ENCODE results near the gene CDC40. TPM values are rescaled to one million over a fixed set of nuclear protein-coding genes. Genes with fewer than 3 reads are reported as not detected.

Gene CDC40
- total and polyA plus RNA-seq, 10 of the 15 experiments (the other 5 are each of a cell fraction or from before 2014, with no cell fraction given): 20.1 to 35.5 (median 26.1) TPM

DNA sequence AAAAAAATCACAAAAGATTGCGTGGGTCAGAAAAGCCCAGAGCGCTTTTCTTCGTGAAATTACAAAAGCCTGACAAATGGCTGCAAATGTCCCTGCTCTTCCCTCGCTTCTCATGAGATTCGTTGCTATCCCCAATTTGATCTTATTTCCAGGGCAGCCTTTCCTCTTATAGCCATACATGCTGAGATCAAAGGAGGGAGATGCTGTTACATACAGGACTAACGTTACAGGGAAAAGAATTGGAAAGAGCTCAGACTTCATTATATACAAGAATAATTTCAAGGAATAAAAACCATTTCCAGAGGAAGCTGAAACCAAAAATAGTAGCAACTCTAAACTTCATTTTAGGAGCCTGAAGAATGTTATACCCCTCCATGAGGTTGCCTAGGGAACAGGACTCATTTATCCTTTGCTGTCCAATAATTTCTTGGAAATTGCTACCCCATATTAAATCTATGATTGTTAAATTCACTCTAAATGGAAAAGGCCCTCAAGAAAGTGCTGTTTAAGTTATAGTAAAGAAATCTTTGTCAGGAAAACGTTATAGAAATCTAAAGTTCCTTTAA, 97.0 kb downstream of the CDC40 start:
- Histone ChIP-seq H3K4me3 (no peak overlapping the region), H3K36me3 (ENCODE audit: control insufficient read depth in 2 of 2, insufficient read depth in 2 of 2, low read length in 1 of 2) (no peaks in the 10 kb centered on the region), H3K9ac (ENCODE audit: control insufficient read depth, insufficient read depth, low read length) (no peak overlapping the region), H3K27me3 (replicated peaks in 1 of 2; ENCODE audit: control insufficient read depth in 2 of 2, insufficient read depth in 2 of 2, low read length in 1 of 2) (no peaks in the 10 kb centered on the region), H3K79me2 (ENCODE audit: control insufficient read depth, insufficient read depth, low read length) (no peaks in the 10 kb centered on the region), H3K4me2 (ENCODE audit: control insufficient read depth, insufficient read depth) (no peak overlapping the region), H2AFZ (ENCODE audit: control insufficient read depth, low read depth, low read length) (no peak overlapping the region), H4K20me1 (ENCODE audit: control insufficient read depth, insufficient read depth) (no peaks in the 10 kb centered on the region), H3K9me3 (replicated peaks; ENCODE audit: control insufficient read depth, insufficient read depth, low read length) (no peaks in the 10 kb centered on the region), H3K27ac (ENCODE audit: control insufficient read depth, insufficient read depth) (no peak overlapping the region), H3K4me1 (ENCODE audit: control insufficient read depth, insufficient read depth, low read length) (no peaks in the 10 kb centered on the region)
- DNase-seq (ENCODE audit: low read depth, low spot score): no peak
- ATAC-seq: no peak
- ChIA-PET RAD21 (ENCODE audit: unreplicated experiment) (no interaction called here), CTCF (interaction anchor here (0.7 to 1.2 kb wide), 2 partner anchors 16 to 1397 kb away, joined by 3 read pairs; no protein-coding TSS in a partner anchor), POLR2A (no interaction called here), SMC1A (ENCODE audit: uncharacterized antibody, unreplicated experiment) (no interaction called here)
- WGBS (ENCODE audit: insufficient coverage, insufficient replicate concordance, low lambda C conversion rate, missing lambda C conversion rate): 27% methylated on average over 7 of the region's 7 CpGs
- BruUV-seq (replicated peaks): no TSS peak
- intact Hi-C loops (cut with micrococcal nuclease; ENCODE audit: unreplicated experiment) (no loop called here), in situ Hi-C loops (cut with MboI) (no loop called here)
- no peak for FAIRE-seq
- no peak for TF ChIP-seq NFYB (IDR thresholded peaks at IDR 0.05; ENCODE audit: insufficient read depth, low read depth, low read length)
- TF ChIP-seq, protein P1, sequence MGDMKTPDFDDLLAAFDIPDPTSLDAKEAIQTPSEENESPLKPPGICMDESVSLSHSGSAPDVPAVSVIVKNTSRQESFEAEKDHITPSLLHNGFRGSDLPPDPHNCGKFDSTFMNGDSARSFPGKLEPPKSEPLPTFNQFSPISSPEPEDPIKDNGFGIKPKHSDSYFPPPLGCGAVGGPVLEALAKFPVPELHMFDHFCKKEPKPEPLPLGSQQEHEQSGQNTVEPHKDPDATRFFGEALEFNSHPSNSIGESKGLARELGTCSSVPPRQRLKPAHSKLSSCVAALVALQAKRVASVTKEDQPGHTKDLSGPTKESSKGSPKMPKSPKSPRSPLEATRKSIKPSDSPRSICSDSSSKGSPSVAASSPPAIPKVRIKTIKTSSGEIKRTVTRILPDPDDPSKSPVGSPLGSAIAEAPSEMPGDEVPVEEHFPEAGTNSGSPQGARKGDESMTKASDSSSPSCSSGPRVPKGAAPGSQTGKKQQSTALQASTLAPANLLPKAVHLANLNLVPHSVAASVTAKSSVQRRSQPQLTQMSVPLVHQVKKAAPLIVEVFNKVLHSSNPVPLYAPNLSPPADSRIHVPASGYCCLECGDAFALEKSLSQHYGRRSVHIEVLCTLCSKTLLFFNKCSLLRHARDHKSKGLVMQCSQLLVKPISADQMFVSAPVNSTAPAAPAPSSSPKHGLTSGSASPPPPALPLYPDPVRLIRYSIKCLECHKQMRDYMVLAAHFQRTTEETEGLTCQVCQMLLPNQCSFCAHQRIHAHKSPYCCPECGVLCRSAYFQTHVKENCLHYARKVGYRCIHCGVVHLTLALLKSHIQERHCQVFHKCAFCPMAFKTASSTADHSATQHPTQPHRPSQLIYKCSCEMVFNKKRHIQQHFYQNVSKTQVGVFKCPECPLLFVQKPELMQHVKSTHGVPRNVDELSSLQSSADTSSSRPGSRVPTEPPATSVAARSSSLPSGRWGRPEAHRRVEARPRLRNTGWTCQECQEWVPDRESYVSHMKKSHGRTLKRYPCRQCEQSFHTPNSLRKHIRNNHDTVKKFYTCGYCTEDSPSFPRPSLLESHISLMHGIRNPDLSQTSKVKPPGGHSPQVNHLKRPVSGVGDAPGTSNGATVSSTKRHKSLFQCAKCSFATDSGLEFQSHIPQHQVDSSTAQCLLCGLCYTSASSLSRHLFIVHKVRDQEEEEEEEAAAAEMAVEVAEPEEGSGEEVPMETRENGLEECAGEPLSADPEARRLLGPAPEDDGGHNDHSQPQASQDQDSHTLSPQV (IDR thresholded peaks at IDR 0.05): no peak
- TF ChIP-seq POLR2AphosphoS5 (IDR thresholded peaks at IDR 0.05; ENCODE audit: low read length): no peak
- TF ChIP-seq SMC3 (IDR thresholded peaks at IDR 0.05; ENCODE audit: borderline replicate concordance, low read length): no peak
- no peak for TF ChIP-seq HCFC1 (IDR thresholded peaks at IDR 0.05; ENCODE audit: low read length)
- TF ChIP-seq, protein P2, sequence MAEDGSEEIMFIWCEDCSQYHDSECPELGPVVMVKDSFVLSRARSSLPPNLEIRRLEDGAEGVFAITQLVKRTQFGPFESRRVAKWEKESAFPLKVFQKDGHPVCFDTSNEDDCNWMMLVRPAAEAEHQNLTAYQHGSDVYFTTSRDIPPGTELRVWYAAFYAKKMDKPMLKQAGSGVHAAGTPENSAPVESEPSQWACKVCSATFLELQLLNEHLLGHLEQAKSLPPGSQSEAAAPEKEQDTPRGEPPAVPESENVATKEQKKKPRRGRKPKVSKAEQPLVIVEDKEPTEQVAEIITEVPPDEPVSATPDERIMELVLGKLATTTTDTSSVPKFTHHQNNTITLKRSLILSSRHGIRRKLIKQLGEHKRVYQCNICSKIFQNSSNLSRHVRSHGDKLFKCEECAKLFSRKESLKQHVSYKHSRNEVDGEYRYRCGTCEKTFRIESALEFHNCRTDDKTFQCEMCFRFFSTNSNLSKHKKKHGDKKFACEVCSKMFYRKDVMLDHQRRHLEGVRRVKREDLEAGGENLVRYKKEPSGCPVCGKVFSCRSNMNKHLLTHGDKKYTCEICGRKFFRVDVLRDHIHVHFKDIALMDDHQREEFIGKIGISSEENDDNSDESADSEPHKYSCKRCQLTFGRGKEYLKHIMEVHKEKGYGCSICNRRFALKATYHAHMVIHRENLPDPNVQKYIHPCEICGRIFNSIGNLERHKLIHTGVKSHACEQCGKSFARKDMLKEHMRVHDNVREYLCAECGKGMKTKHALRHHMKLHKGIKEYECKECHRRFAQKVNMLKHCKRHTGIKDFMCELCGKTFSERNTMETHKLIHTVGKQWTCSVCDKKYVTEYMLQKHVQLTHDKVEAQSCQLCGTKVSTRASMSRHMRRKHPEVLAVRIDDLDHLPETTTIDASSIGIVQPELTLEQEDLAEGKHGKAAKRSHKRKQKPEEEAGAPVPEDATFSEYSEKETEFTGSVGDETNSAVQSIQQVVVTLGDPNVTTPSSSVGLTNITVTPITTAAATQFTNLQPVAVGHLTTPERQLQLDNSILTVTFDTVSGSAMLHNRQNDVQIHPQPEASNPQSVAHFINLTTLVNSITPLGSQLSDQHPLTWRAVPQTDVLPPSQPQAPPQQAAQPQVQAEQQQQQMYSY (CRISPR knock-in tag; IDR thresholded peaks at IDR 0.05): no peak
- TF ChIP-seq GATAD2B (conservative IDR thresholded peaks at IDR 0.05; ENCODE audit: low read depth): no peak
- TF ChIP-seq MYC (IDR thresholded peaks at IDR 0.05; ENCODE audit: insufficient read depth, insufficient read length, insufficient replicate concordance, low read length, severe bottlenecking): no peak
- no peak for TF ChIP-seq LARP7 (IDR thresholded peaks at IDR 0.05)
- TF ChIP-seq ZBED1 (IDR thresholded peaks at IDR 0.05; ENCODE audit: borderline replicate concordance): no peak
- TF ChIP-seq, protein P3, sequence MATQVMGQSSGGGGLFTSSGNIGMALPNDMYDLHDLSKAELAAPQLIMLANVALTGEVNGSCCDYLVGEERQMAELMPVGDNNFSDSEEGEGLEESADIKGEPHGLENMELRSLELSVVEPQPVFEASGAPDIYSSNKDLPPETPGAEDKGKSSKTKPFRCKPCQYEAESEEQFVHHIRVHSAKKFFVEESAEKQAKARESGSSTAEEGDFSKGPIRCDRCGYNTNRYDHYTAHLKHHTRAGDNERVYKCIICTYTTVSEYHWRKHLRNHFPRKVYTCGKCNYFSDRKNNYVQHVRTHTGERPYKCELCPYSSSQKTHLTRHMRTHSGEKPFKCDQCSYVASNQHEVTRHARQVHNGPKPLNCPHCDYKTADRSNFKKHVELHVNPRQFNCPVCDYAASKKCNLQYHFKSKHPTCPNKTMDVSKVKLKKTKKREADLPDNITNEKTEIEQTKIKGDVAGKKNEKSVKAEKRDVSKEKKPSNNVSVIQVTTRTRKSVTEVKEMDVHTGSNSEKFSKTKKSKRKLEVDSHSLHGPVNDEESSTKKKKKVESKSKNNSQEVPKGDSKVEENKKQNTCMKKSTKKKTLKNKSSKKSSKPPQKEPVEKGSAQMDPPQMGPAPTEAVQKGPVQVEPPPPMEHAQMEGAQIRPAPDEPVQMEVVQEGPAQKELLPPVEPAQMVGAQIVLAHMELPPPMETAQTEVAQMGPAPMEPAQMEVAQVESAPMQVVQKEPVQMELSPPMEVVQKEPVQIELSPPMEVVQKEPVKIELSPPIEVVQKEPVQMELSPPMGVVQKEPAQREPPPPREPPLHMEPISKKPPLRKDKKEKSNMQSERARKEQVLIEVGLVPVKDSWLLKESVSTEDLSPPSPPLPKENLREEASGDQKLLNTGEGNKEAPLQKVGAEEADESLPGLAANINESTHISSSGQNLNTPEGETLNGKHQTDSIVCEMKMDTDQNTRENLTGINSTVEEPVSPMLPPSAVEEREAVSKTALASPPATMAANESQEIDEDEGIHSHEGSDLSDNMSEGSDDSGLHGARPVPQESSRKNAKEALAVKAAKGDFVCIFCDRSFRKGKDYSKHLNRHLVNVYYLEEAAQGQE (IDR thresholded peaks at IDR 0.05; ENCODE audit: low read depth, low read length): no peak
- TF ChIP-seq RAD51 (IDR thresholded peaks at IDR 0.05): no peak
- TF ChIP-seq SIN3A (IDR thresholded peaks at IDR 0.05; ENCODE audit: low read depth, low read length): no peak
